Neuronal stem cell (in vitro differentiated cells): ENCODE measurements around the gene RHBDF1.
"Not testable (repeated sequence)": the region's sequence is repeated elsewhere in the genome, so short reads cannot be mapped to it uniquely, and the experiment has no call there.

Experiments used
- DNase-seq: peaks from one replicate; pipeline ENCODE4 v3.0.0-alpha.2; 2013; ENCODE audit warnings: low spot score
- H2AFZ ChIP-seq: one replicate; pipeline ENCODE4 v1.6.1; 2013; ENCODE audit warnings: mild to moderate bottlenecking, low read length, inconsistent platforms
- H2AK5ac ChIP-seq: 2 replicates; pipeline ENCODE4 v1.6.1; 2013; ENCODE audit warnings: low read depth, mild to moderate bottlenecking, inconsistent platforms, low read length, moderate library complexity, mixed read lengths
- H2BK120ac ChIP-seq: 2 replicates; pipeline ENCODE4 v1.6.1; 2013; ENCODE audit warnings: low read depth, mild to moderate bottlenecking, inconsistent platforms, low read length, moderate library complexity, mixed read lengths
- H2BK12ac ChIP-seq: one replicate; pipeline ENCODE4 v1.6.1; 2013; ENCODE audit warnings: low read length, inconsistent platforms
- H2BK15ac ChIP-seq: 2 replicates; pipeline ENCODE4 v1.6.1; 2013; ENCODE audit warnings: mild to moderate bottlenecking, low read length, inconsistent platforms, mixed read lengths
- H2BK5ac ChIP-seq: one replicate; pipeline ENCODE4 v1.6.1; 2013; ENCODE audit warnings: inconsistent platforms, mild to moderate bottlenecking, low read length, moderate library complexity
- H3K14ac ChIP-seq: one replicate; pipeline ENCODE4 v1.6.1; 2013; ENCODE audit warnings: low read length, inconsistent platforms
- H3K18ac ChIP-seq: 2 replicates; pipeline ENCODE4 v1.6.1; 2013; ENCODE audit warnings: low read length, inconsistent platforms
- H3K23ac ChIP-seq: 2 replicates; pipeline ENCODE4 v1.6.1; 2013; ENCODE audit warnings: low read depth, mild to moderate bottlenecking, mixed read lengths, low read length, inconsistent platforms; ENCODE audit not compliant: poor library complexity
- H3K27ac ChIP-seq: replicated peaks from 3 replicates; pipeline ENCODE4 v1.5.1; 2013; ENCODE audit warnings: low read length, inconsistent platforms
- H3K27me3 ChIP-seq, 3 experiments: 2 replicates each; pipeline ENCODE4 v1.6.1; 2013; ENCODE audit warnings: low read length in 3 of 3, mild to moderate bottlenecking in 2 of 3, inconsistent platforms in 1 of 3, low read depth in 1 of 3, mixed read lengths in 1 of 3, moderate library complexity in 1 of 3; ENCODE audit not compliant: control insufficient read depth in 3 of 3, insufficient read depth in 3 of 3
- H3K36me3 ChIP-seq, 2 donors: replicated peaks in 1 of 2; 2 replicates each; pipeline ENCODE4 v1.6.1; 2013; ENCODE audit warnings: low read length in 2 of 2; ENCODE audit not compliant: control insufficient read depth in 2 of 2, insufficient read depth in 2 of 2
- H3K4ac ChIP-seq: 2 replicates; pipeline ENCODE4 v1.6.1; 2013; ENCODE audit warnings: inconsistent platforms, mild to moderate bottlenecking, low read length, moderate library complexity
- H3K4me1 ChIP-seq, 2 donors: 1 replicate in 1 of 2; 2 replicates in 1 of 2; pipeline ENCODE4 v1.6.1; 2013; ENCODE audit warnings: low read length in 2 of 2, low read depth in 1 of 2; ENCODE audit not compliant: control insufficient read depth in 2 of 2, insufficient read depth in 1 of 2
- H3K4me2 ChIP-seq: one replicate; pipeline ENCODE4 v1.6.1; 2013; ENCODE audit warnings: mild to moderate bottlenecking, low read length, inconsistent platforms; ENCODE audit not compliant: insufficient read depth, poor library complexity, severe bottlenecking
- H3K4me3 ChIP-seq, 2 donors: 2 replicates each; pipeline ENCODE4 v1.5.1; 2013; ENCODE audit warnings: low read length in 2 of 2, mild to moderate bottlenecking in 2 of 2, inconsistent platforms in 1 of 2, moderate library complexity in 1 of 2
- H3K79me1 ChIP-seq: one replicate; pipeline ENCODE4 v1.6.1; 2013; ENCODE audit warnings: low read depth, mild to moderate bottlenecking, inconsistent platforms, low read length, moderate library complexity
- H3K9ac ChIP-seq: one replicate; pipeline ENCODE4 v1.6.1; 2013; ENCODE audit warnings: mild to moderate bottlenecking, low read depth, low read length, inconsistent platforms; ENCODE audit not compliant: poor library complexity
- H3K9me3 ChIP-seq, 2 donors: replicated peaks in 1 of 2; 2 replicates each; pipeline versions ENCODE3 to v1.6.1; 2013; ENCODE audit warnings: low read length in 2 of 2, mild to moderate bottlenecking in 2 of 2, inconsistent platforms in 1 of 2, low read depth in 1 of 2, mixed read lengths in 1 of 2, moderate library complexity in 1 of 2; ENCODE audit not compliant: control insufficient read depth in 2 of 2, insufficient read depth in 1 of 2
- H4K8ac ChIP-seq: one replicate; pipeline ENCODE4 v1.6.1; 2013; ENCODE audit warnings: low read depth, mild to moderate bottlenecking, inconsistent platforms, low read length, moderate library complexity
- H4K91ac ChIP-seq: one replicate; pipeline ENCODE4 v1.6.1; 2013; ENCODE audit warnings: low read length, low read depth, mild to moderate bottlenecking, inconsistent platforms; ENCODE audit not compliant: poor library complexity
- WGBS, 2 donors: extraction: QIAGEN DNeasy Blood & Tissue Kit; methylation state at CpG; one replicate each; pipeline ENCODE4 v1.1.7; 2013; ENCODE audit warnings: missing lambda C conversion rate in 2 of 2, mixed read lengths in 1 of 2; ENCODE audit not compliant: insufficient read length in 2 of 2, insufficient replicate concordance in 1 of 2; ENCODE audit errors: extremely low coverage in 2 of 2; 5-methylcytosine and 5-hydroxymethylcytosine counted together

Gene RHBDF1

DNA sequence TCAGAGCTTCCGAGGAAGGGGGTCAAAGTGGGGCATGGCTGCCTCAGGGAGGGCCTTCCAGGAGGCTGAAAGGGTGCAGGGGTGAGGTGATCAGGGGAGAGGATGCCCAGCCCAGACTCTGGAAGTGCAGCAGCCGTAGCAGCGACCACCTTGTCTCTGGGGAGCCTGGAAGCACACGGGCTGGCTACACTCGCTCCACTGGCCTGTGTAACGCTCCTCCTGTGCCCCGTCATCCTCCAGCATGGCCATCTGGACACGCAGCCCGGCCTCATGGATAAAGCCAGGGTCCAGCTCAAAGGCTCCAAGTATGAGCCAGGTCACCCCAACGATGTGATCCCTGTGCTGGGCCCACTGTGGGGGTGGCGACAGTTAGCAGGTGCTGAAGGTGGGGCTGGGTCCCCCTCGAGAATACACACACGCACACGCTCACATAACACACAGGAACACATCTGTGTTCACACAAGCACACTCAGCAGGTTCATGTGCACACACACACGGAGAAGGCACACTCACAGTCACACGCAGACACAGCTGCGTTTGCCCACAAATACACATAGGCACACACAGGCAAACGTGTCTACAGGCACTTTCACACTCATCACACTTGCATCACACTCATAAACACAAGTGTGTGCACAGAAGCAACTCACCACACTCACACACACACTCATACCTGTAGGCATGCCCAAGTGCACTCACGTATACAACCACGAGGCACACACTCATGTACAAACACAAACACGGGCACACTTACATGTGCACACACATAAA, 38.4 kb downstream of the RHBDF1 start:
- H3K18ac ChIP-seq = no peak overlapping the region
- H2AFZ ChIP-seq = no peak overlapping the region
- H3K4me1 ChIP-seq = peaks cover 0 to 4% of the 10 kb centered on the region in 2 donors
- H3K79me1 ChIP-seq = no peaks in the 10 kb centered on the region
- H2BK5ac ChIP-seq = no peak overlapping the region
- H3K4me2 ChIP-seq = no peak overlapping the region
- no peak overlapping the region for H2BK12ac ChIP-seq
- peaks cover 4 to 7% of the 10 kb centered on the region in 2 donors for H3K36me3 ChIP-seq
- peak overlapping the region; percentile 45 for H4K91ac ChIP-seq
- peak overlapping the region; percentile 1 for H3K14ac ChIP-seq
- H3K9ac ChIP-seq = peak overlapping the region; percentile 68
- no peak overlapping the region for H4K8ac ChIP-seq
- peak overlapping the region in 1 of 2 donors; percentile 41 for H3K4me3 ChIP-seq
- no peak overlapping the region for H2BK15ac ChIP-seq
- H3K27ac ChIP-seq = no peak overlapping the region
- no peaks in the 10 kb centered on the region for H3K27me3 ChIP-seq
- no peak overlapping the region for H2AK5ac ChIP-seq
- no peak overlapping the region for H2BK120ac ChIP-seq
- DNase-seq = no peak
- no peak overlapping the region for H3K4ac ChIP-seq
- no CpG with 5 or more reads among the region's 21 CpGs for WGBS, 2 donors
- H3K23ac ChIP-seq = peak overlapping the region; percentile 60
- H3K9me3 ChIP-seq = no peaks in the 10 kb centered on the region

DNA sequence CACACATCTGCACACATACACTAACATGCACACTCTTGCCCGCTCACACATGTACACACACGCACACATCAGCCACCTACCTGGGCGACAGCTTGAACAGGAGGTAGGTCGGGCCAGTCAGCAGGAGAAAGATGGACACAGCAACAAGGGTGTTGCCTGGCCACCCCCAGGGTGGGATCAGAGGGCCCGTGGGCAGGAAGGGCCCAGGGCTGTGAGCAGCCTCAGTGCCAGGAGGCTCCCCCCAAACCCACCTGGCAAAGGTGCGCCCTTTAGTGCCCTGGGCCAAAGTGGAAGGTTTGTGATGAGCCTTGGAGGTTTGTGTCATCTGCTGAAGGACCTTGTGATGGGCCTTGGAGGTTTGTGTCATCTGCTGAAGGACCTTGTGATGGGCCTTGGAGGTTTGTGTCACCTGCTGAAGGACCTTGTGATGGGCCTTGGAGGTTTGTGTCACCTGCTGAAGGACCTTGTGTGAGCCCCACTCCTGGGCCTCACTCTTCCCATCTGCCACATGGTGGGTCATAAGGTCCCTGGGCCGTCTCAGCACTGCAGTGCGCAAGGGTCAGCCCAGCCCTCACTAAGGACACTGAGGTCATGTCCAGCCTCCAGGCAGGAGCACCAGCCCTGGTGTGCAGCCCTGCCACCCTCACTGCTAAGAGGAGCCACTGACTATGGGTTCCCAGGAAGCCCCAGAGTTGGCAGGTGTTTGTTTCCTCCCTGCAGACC, 39.1 kb downstream of the RHBDF1 start:
- H3K36me3 ChIP-seq, H3K18ac ChIP-seq, H4K8ac ChIP-seq, H2BK15ac ChIP-seq, H2BK120ac ChIP-seq, H3K27ac ChIP-seq, H3K27me3 ChIP-seq, H3K4ac ChIP-seq, H2AFZ ChIP-seq, H3K9ac ChIP-seq, H3K79me1 ChIP-seq, H3K23ac ChIP-seq, H2BK5ac ChIP-seq, H2AK5ac ChIP-seq, H4K91ac ChIP-seq, DNase-seq, H3K4me3 ChIP-seq, H3K9me3 ChIP-seq, H3K4me2 ChIP-seq, H3K14ac ChIP-seq, H3K4me1 ChIP-seq, H2BK12ac ChIP-seq: not testable (repeated sequence)
- WGBS, 2 donors = no CpG with 5 or more reads among the region's 8 CpGs

DNA sequence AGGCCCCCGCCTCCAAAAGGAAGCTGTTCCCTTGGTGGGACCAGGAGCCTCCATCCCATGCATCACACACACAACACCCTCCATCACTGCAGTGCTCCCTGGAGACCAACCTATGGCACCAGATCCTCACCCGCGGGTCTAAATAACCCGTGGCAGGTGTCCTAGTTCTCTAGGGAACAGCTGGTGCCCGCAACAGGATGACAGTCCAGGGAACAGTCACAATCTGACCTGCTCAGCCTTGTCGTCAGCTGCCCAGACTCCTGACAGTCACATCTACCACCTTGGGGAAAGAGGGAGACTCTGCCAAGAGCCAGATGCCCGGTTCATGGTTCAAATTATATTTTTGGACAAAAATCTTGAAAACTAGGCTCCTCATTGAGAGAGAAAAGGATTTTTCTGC, 41.8 kb downstream of the RHBDF1 start:
- not testable (repeated sequence) for H3K79me1 ChIP-seq, H2AFZ ChIP-seq, H3K18ac ChIP-seq, H4K91ac ChIP-seq, H2AK5ac ChIP-seq, DNase-seq, H3K4ac ChIP-seq, H3K14ac ChIP-seq, H3K27ac ChIP-seq, H3K27me3 ChIP-seq, H2BK15ac ChIP-seq, H3K4me1 ChIP-seq, H2BK120ac ChIP-seq, H2BK12ac ChIP-seq, H3K9ac ChIP-seq, H3K4me2 ChIP-seq, H3K23ac ChIP-seq, H3K9me3 ChIP-seq, H3K4me3 ChIP-seq, H4K8ac ChIP-seq, H2BK5ac ChIP-seq, H3K36me3 ChIP-seq
- no CpG with 5 or more reads among the region's 7 CpGs for WGBS, 2 donors

DNA sequence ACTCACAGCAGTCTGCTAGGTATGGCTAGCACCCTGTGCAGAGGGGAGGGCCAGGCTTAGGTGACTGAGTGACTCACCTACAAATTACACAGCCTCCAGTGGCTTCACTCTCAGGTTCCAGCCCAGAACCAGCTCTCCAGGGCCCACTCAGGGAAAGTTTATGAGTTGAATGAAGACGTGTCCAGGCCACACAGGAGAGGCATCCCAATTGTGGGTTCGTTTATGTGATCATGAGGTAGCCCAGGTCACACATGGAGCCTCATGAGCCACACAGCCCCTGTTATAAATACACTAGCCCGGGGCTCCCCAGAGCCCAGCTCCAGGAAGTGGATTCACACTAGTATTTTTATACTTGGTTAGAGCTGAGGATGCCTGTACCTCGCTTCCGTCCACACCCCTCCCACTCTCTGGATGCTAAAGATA, 46.5 kb downstream of the RHBDF1 start:
- not testable (repeated sequence) for H3K27me3 ChIP-seq, H2BK120ac ChIP-seq, H3K4me1 ChIP-seq, DNase-seq, H3K79me1 ChIP-seq, H2AK5ac ChIP-seq, H4K8ac ChIP-seq, H2BK5ac ChIP-seq, H2BK12ac ChIP-seq, H3K9me3 ChIP-seq, H4K91ac ChIP-seq, H3K27ac ChIP-seq, H2BK15ac ChIP-seq, H3K9ac ChIP-seq, H3K18ac ChIP-seq, H3K4me3 ChIP-seq, H3K36me3 ChIP-seq, H2AFZ ChIP-seq, H3K4ac ChIP-seq, H3K14ac ChIP-seq, H3K4me2 ChIP-seq, H3K23ac ChIP-seq
- WGBS, 2 donors = no CpG with 5 or more reads among the region's 5 CpGs
